Daoy (cell line): ENCODE measurements around the gene CIPC. TPM values are rescaled to one million over a fixed set of nuclear protein-coding genes. Genes with fewer than 3 reads are reported as not detected.
A peak's percentile ranks its signal among the peaks of the same experiment; 100 is the strongest.

ENCODE experiments used
- DNase-seq: peaks from one replicate; pipeline ENCODE4 v3.0.0-alpha.2; 2015; ENCODE audit warnings: low read depth
- total RNA-seq: library from RNA; depleted of rRNA; stranded (reverse); fragments of >200 nt; shearing (Covaris generic); gene quantifications from 2 replicates; pipeline ENCODE4 v1.2.3, GENCODE V29; 2014

Gene CIPC
- total RNA-seq, 1 experiment from 2014 or later, result 12.7 TPM

DNA sequence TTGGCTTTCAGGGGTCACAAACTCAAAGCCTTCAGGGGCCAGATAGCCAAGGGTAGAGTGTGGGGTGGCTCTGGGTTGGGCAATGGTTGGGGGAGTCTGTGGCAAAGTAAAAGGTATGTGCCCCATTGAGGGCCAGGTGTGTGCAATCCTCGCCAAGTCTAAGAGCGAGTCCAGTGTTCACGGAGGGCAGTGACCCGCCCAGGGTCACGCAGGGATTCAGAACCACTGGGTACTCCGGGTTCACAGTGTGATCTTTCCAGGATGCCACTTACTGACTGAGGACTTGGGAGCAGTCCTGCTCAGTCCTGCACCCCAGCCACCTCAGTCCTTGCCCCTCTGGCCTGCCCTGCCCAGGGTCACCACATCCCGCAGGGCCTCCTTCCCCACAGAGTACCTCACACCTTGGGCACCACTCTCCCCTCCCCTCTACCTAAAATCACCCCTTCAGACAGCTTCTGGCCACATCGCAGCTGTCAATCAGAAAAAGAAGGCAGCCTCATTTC is 27.8 kb downstream of the CIPC start:
- DNase-seq, result no peak

DNA sequence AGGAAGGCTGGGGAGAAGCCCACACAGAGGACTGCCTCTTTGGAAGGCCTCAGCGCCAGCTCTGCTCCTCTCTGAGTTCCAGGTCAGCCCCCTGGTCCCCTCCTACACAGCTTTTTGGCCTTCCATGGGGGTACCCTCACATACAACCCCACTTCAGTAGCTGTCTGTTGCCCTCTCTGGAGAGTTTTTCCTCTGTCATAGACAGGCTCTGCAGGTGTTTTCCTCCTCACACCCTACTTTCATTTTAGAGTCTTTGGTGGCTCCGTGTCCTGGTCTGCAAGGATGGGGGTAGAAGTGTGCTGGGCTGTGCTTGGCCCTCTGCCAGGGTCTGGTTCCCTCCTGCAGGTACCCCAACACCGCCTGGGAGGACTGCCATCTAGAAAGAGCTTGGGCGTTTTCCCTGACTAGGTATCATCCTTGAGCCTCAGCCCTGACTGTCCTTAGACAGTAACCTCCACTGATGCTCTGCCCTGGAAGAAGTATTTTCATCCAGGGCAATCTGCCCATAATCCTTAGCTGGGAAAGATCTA is 28.5 kb downstream of the CIPC start:
- DNase-seq, result no peak

DNA sequence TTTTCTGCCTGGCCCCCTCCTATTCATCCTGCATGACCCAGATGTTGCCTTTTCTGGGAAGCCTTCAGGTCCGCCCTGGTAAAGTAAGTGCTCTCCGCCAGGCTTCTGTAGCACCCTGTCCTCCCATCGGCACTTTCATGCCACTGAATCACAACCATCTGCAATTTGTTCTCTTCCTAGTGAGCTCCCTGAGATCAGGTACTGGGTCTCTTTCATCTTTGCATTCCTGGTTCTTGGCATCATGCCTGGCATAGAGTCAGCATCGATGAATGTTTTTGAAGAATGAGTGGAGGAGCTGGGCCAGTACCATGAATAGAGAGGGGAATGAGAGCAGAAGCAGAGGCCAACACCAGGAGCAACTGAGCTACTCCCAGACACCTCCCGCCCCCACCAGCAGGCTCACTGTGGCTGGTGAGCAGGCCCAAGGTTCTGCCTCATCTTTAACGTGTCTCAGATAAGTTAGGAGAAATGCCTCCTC is 30.4 kb downstream of the CIPC start:
- peak; percentile 54 for DNase-seq

DNA sequence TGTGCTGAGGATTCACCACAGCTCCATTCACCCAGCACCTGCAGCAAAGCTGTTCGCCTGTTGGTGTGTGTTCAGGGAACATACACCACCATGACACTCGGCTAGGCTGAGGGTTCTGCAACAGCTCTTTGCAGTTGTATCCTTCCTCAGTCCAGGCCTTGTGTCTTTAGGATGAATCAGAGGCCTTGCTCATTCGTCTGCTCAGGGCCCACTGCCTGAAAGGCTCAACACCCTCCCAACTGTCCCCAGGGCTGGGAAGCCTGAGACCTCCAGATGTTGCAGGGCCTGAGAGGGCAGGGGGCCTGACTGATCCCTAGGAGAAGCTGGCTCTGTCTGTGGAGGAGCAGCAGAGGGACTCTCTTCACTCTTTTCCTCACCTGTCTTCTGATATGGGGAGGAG is 32.3 kb downstream of the CIPC start:
- DNase-seq, result no peak

DNA sequence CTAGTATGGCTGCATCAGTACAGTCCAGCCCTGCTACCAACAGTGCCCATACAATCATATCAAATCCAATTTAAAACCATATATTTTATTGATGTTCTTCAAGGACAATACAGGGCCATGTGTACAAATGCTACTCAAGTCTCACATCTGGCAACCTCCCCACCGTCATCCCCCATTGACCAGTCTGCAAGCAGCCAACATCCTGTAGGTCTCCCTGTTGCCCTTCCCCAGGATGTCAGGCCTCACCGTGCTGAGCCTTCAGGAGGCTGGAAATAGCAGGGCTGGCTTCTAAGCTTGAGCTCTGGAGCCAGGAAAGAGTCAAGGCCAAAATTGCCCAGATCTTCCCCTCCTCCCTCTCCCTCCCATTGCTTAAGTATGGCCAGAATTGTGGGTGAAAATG is 33.1 kb downstream of the CIPC start:
- no peak for DNase-seq

DNA sequence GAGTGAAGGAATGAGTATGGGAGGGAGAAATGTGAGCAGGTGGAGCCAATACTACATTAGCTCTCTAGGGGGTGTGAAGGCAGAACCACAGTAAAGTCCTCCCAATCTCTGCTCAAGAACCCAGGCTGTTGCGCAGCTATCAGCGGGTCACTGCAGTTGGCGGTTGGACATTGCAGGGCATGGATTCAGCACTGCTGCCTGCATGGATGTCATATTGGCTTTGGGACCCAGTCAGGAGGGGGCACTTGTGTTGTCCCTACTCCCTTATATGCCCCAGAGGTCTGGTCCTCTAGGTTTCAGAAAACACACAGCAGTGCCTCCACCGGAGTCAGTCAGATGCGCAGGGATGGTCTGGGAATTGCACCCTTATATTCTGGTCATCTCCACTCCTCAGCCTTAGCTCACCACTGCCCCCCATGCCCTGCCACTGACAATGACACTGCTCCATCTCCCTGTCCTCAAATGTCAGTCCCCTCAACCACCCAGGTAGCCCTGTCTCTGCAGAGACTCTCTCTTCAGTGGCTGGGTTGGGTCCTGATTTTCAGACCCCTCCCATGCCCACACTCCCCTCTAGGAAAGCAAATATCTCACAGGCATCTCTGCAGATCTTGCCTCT is 33.9 kb downstream of the CIPC start:
- no peak for DNase-seq

DNA sequence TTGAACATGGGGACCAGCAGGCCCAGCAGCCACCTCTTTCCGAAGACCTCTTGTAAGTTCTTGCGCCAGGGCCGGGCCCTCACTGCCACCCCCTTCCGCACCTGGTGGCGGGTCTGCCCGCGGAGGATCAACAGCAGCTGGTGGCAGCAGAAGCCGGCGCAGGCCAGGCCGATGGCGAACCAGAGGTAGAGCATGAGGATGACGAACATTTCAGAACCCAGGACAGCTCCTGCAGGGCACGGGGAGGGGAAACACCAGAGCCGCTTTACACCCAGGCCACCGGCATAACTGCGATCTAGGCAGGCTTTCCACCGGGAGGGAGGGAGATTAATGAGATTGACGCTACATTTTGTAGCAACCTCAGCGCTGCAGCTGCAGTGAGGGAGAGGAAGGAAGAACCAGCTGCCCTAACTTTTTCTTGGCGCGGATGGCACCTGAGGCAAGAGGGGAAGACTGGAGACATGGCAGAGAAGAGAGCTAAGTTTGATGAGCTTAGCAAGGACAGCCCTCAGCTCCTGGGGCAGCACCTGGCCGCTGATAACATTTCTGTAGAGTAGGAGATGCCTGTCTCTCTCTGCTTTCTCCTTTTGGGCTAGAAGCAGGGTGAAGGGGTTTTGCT is 35.8 kb downstream of the CIPC start:
- peak; percentile 74 for DNase-seq

DNA sequence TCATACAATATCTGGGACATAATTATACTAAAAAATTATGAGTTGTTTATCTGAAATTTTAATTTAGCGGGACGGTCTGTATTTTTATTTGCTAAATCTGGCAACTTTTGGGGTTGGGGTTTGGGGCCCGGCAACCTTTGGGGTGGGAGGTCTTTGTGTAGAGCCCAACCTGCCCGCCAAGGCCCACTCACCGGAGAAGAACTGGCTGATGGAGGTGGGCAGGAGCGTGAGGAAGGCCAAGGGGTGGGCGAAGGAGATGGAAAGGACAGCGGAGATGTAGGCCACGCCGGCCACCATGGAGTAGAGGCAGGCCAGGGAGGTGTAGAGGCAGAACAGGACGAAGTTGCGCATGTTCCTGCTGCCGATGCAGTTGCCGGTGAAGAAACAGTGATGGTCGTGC is 41.0 kb downstream of the CIPC start:
- DNase-seq, result no peak

DNA sequence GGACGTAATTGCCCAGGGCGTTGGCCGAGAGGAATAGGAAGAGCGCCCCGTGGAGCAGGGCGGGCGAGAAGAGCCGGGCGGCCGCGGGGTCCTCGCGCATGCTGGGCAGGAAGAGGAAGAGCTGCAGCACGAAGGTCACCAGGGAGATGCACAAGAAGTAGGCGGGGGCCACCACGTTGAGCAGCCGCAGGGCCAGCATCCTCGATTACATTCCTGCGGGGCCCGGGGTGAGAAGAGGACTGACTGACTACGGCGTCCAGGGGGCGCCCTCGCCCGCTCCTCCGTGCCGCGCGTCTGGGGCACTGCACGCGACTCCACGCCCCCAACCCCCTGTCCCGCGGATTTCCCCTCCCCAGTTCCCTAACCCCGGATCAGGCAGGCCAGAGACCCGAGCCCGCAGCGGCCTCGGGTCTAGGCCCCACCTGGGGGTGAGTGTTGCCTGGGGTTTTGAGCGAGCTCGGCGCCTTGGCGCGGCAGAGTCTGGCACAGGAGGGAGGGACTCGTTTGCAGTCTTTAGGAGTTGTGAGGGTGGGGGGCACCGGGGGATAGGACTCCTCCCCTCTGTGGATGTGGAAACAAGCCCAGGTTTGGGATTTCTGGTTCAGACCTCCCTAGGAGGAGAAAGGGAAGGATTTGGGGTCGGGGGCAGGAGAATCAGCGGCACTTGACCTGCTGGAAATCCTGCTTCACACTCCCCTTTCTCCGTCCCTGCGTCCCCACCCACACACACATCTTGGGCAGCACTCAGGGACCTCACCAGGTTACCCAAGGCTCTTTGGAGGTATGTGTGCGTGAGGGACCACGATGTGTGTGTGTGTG is 41.7 kb downstream of the CIPC start:
- DNase-seq, result peak; percentile 68

DNA sequence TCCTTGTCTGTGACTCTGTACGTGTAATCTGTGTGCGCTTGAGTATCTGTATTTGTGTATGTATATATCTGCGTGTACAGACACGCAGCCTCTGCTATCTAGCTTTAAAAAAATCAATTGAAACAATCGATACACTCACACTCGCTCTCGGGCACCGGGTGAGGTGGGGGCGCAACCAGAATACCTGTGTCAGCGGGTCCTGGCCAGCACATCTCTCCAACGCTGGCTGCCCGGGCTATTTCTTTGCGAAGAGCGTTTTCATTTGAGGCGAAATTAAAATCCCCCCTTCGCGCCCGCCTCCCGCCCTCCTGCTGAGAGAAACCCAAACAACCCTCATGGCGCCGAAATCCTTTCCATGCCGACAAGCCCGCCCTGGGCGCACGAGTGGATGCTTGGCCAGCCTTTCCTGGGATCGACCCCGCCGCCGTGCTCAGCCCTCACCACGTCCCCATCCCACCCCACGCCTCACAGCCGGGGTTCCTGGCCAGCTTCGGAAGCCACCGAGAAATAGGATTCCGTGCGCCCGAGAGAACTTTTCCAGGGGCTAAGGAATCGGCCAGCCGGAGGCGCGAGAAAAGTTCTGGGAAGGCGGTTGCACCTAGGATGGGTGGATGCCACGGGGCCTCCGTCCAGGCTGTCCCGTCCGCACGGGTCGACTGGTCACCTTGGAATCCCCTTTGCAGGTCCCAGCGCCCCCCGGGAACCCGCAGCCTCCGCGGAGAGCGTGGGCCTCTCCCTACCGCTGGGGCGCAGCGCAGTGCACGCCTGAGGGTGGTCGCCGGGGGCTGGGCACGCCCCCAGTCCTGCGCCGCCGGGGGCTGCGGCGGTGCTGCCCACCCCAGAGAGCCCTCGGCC is 42.5 kb downstream of the CIPC start:
- peak; percentile 40 for DNase-seq

DNA sequence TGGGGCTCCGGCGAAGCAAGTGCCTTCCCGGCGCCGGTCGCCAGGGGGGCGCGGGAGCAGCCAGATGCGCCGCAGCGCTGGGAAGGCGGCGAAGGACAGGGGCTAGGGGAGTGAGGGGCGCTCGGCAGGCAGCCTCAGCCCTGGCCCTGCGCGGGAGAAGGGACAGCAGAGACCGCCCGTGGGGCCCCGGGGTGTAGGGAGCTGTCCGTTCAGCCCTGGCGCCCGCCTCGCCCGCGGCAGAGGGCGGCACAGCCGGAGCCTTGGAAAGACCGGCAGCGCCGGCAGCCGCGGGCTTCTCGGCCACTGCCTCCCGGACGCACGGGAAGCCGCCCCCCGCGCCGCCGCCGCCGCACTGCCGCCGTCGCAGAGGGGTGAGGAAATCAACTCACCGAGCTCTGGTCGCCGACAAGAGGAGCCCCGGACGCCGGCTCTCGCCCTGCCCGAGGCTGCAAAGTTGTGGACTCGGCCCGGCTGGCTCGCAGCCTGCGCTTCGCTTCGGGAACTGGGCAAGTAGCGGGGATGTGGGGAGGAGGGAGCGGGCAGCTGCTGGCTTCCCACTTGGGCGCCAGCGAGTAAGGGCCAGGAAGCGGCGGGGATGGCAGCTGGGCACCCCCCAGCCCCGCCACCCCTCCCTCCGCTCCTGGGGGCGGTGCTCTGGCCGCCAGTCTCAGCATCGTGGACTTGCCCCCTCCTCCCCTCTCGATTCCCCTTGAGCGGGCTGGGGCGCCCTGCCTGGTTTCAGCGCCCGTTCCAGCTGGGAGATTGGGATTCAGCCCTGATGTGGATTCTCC is 43.4 kb downstream of the CIPC start, which contains the start of gene ZDHHC22:
ZDHHC22 (minus strand) TSS at position 578 of the 791 bp plus-strand sequence. CDS start 2,053 bp downstream, outside the sequence.
- DNase-seq, result peak; percentile 54

DNA sequence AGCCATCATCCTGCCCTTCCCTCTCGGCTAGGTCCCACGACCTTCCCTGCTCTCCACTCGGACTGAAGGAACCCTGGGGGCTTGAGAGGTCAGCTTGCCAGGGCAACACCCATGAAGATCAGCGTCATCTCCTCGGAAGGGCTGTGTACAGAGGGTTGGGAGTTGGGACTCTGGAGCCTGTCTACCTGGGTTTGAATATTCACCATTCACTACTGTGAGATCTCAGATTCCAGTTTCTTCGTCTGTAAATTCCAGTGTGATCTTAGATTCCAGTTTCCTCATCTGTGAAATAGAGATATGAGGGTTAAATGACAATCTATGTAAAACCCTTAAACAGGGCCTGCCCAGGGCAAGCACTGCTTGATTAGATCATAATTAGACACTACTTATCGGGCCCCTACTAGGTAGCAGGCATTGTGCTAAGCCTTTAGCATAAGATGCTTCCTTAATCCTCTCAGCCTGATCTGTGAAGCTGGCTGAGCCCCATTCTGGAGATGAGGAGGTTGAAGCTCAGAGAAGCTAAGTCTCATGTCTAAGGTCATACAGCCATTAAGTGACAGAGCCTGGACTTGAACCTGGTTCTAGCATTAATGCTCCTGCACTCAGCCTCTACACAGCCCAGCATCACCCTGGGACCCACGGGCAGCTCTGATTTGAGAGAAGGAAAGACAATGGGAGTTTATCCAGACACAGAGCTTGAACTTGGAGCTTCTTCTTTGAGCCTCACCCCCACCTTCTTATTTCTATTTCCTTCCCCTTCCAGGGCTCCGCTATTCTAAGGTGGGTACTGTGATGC is 44.1 kb downstream of the CIPC start:
- DNase-seq, result no peak

DNA sequence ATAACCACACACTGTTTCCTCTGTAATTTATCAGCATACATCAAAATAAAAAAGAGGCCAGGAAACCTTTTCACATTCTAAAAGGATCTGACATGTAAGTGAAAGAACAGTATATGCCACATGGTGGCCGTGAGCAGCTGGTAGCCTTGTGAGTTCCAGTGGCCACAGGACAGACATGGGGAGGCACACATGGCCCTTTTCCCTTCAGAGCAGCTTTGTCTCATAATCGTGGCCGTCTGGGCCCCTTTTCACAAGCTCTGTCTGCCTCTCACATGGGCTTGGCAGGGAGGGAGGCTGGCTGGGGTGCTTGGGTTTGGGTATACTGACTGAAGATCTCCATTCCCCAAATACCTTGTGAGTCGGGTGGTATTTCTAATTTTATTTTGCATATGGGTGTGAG is 45.0 kb downstream of the CIPC start:
- peak; percentile 12 for DNase-seq

DNA sequence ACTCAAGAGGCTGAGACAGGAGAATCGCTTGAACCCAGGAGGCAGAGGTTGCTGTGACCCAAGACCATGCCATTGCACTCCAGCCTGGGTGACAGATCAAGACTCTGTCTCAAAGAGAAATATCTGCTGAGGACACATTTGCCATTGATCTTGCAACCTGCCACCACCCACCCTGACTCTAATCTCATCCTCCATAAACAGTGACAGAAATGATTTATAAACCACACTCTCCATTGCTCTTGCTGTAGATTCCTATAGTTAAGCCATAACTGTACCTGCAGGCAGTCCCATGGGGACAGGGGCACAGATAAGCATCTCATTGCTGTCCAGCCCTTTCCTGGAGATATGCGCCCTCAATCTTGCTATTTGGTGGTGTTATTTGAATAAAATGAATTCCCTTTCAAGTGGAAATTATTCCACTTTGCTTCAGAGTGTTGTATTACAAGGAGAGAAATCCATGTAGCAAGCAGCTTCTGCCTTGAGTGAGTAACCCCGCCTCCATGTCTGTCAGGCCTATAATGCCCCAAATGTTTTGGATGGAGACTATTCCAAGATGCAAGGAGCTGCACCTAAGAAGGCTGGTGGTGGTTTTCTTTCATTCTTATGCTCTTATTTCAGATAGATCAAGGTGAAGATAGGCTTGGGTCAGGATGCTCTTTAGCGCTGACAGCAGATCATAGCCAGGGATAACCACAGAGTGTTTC is 46.5 kb downstream of the CIPC start:
- no peak for DNase-seq

DNA sequence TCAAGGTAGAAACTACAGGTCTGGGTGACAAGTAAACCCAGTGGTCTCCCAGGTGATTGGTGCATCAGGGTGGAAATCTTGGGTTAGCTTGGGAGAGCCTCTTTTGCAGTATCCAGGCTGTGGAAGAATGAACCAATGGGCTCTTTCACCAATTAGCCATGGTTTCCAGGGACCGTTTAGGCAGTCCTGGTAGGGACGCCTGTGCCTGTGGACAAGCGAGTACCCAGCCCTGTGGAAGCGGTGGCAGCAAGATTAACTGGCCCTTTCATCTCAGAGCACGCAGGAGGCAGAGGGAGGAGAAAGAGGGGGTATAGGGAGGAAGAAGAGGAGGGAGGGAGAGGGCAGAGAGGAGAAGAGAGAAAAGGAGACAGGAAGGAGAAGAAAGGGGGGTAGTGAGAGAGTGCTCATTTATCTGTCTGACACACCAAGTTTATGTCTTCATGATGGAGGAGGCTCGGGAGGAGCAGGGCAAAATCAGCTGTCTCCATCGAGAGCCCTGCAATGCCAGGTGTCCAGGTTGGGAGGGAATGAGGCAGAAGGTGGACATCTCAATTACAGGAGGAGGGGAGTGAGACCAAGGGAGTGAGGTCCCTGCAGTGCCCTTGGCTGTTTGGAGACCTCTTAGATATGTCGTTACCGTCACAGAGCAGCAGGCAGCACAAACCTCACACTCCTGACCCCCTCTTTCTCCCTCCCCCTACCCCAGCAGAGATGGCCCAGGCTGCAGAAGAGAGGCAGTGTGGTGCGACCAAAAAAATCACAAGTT is 48.1 kb downstream of the CIPC start:
- DNase-seq, result no peak

DNA sequence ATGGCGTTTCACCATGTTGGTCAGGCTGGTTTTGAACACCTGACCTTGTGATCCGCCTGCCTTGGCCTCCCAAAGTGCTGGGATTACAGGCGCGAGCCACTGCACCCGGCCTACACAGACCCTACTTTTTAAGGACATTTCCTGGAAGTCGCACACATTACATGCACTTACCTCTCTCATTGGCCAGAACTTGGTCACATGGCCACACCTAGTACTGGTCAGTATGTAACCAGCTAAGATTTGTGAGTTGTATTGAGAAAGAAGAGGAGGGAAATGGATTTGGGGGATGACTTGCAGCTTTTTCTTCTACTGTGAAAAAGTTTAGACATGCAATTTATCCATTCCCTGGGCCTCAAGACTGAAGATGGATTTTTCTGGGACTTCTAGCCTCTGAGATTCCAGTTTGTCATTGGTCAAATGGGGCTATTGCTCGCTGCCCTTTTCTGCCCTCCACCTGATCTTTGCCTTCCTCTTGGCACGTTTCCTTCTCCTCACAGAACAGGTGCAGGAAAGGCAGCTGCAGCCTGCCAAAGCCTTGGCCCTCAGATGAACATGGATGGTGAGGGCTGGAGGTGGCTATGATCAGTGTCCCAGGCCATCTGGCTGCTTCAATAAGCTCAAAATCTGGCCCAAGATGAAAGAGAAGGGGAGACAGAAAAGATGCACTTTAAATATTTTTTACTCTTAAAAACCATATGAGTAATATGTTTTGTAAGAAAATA is 50.6 kb downstream of the CIPC start:
- DNase-seq, result peak; percentile 24

DNA sequence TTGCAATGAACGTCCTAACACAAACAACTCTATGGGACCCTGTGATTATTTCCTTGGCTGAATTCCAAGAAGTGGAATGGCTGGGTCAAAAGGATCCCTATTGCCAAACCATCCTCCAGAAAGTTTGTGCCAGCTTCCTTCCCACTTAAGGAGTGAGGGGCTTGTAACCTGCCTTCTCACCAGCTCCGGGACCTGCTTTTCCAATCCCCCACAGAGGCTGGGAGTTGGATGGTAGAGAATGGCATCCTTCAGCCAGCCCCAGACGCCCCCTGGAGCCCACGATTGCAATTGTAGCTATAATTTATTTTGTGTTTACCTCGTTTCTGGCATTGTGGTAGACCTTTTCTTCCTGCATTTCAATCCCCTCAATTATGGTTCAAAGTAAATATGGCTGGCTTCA is 53.2 kb downstream of the CIPC start:
- DNase-seq, result peak; percentile 36
